HG03095 (cell line): Measurements from ENCODE around the gene NHERF2.

Source experiments
- ATAC-seq: cut with Tn5 transposase; IDR thresholded peaks from one replicate; pipeline ENCODE4 v1.9.1; 2021; ENCODE audit warnings: moderate library complexity; ENCODE audit not compliant: unreplicated experiment

The NHERF2 gene

GRCh38 chr16:2078691-2079090 lies 52.0 kb downstream of the NHERF2 start:
- ATAC-seq, result no peak

- ATAC-seq, result no peak
These were observed 52.7 kb downstream of the NHERF2 start for GRCh38 chr16:2079311-2079800.

- no peak for ATAC-seq
These were observed 53.3 kb downstream of the NHERF2 start for GRCh38 chr16:2079991-2080390.

GRCh38 chr16:2081201-2082084 lies 54.7 kb downstream of the NHERF2 start:
- ATAC-seq, result no peak

- ATAC-seq, result no peak
These were observed 55.7 kb downstream of the NHERF2 start for GRCh38 chr16:2082171-2082982.

GRCh38 chr16:2082983-2083364 lies 56.3 kb downstream of the NHERF2 start:
- ATAC-seq, result no peak

- ATAC-seq, result no peak
These were observed 56.7 kb downstream of the NHERF2 start for GRCh38 chr16:2083409-2083808.

GRCh38 chr16:2083876-2084780 lies 57.4 kb downstream of the NHERF2 start:
- no peak for ATAC-seq

- ATAC-seq, result no peak
These were observed 58.4 kb downstream of the NHERF2 start for GRCh38 chr16:2084895-2085625.

GRCh38 chr16:2085669-2086068 lies 59.0 kb downstream of the NHERF2 start:
- no peak for ATAC-seq

- no peak for ATAC-seq
These were observed 59.5 kb downstream of the NHERF2 start for GRCh38 chr16:2086106-2086742.

- no peak for ATAC-seq
These were observed 60.4 kb downstream of the NHERF2 start for GRCh38 chr16:2086812-2087747.

GRCh38 chr16:2087748-2088631 lies 61.3 kb downstream of the NHERF2 start:
- ATAC-seq, result no peak
